Natural killer cell (primary cell): ENCODE results near the gene CHST8. TPM values are rescaled to one million over a fixed set of nuclear protein-coding genes. Genes with fewer than 3 reads are reported as not detected.

Source experiments
- ATAC-seq, 3 donors: fragments of 150-1000 bp in 2 of 3; fragments of 200-7000 bp in 1 of 3; cut with Tn5 transposase; 1 replicate in 1 of 3; 2 replicates in 2 of 3; pipeline ENCODE4 v1.10.0; 2021; ENCODE audit warnings: mild to moderate bottlenecking in 2 of 3, moderate library complexity in 2 of 3
- DNase-seq, 2 donors: peaks; one replicate each; pipeline versions ENCODE4 v3.0.0 to v3.0.0-alpha.2; 2013 to 2021; ENCODE audit warnings: mixed read lengths in 1 of 2
- H3K27ac ChIP-seq: one replicate; pipeline ENCODE4 v1.5.1; 2013; ENCODE audit warnings: mild to moderate bottlenecking, low read length
- H3K27me3 ChIP-seq: one replicate; pipeline ENCODE4 v1.6.1; 2013; ENCODE audit warnings: low read length; ENCODE audit not compliant: control insufficient read depth, insufficient read depth
- H3K36me3 ChIP-seq: one replicate; pipeline ENCODE4 v1.6.1; 2013; ENCODE audit warnings: low read length; ENCODE audit not compliant: control insufficient read depth, insufficient read depth
- H3K4me1 ChIP-seq: one replicate; pipeline ENCODE4 v1.6.1; 2013; ENCODE audit warnings: low read length; ENCODE audit not compliant: control insufficient read depth, insufficient read depth
- H3K4me3 ChIP-seq: one replicate; pipeline ENCODE4 v1.5.1; 2013; ENCODE audit warnings: low read length
- H3K9me3 ChIP-seq: one replicate; pipeline ENCODE4 v1.6.1; 2013; ENCODE audit warnings: low read length; ENCODE audit not compliant: control insufficient read depth, insufficient read depth
- H3K27ac Mint-ChIP-seq, 2 donors: one replicate each; pipeline ENCODE4 v1.8.0; 2022; ENCODE audit warnings: mild to moderate bottlenecking in 2 of 2, mixed read lengths in 2 of 2, moderate library complexity in 1 of 2
- H3K27me3 Mint-ChIP-seq, 2 donors: one replicate each; pipeline ENCODE4 v1.8.0; 2022; ENCODE audit warnings: low read depth in 2 of 2, mixed read lengths in 2 of 2
- H3K36me3 Mint-ChIP-seq: one replicate; pipeline ENCODE4 v1.8.0; 2022; ENCODE audit warnings: mixed read lengths
- H3K4me1 Mint-ChIP-seq, 2 donors: one replicate each; pipeline ENCODE4 v1.8.0; 2022; ENCODE audit warnings: mixed read lengths in 2 of 2
- H3K4me3 Mint-ChIP-seq: one replicate; pipeline ENCODE4 v1.8.0; 2022; ENCODE audit warnings: mild to moderate bottlenecking, moderate library complexity, mixed read lengths
- H3K9me3 Mint-ChIP-seq, 2 donors: one replicate each; pipeline ENCODE4 v1.8.0; 2022; ENCODE audit warnings: mixed read lengths in 2 of 2
- CTCF ChIP-seq: fragments of 200-600 bp; IDR thresholded peaks from one replicate; pipeline ENCODE4 v1.8.0; 2022; ENCODE audit warnings: antibody characterized with exemption
- WGBS: methylation state at CpG from one replicate; pipeline ENCODE4 v1.1.7; 2013; ENCODE audit warnings: missing lambda C conversion rate; ENCODE audit not compliant: insufficient coverage; 5-methylcytosine and 5-hydroxymethylcytosine counted together
- intact Hi-C: fragments of 100-400 bp; cut with micrococcal nuclease; formaldehyde crosslinking; loops from one replicate; pipeline ENCODE4 v1.14.2; 2022
- total RNA-seq, 4 donors: library from RNA; stranded (reverse); fragments of 120-200 nt in 1 of 4; gene quantifications; one replicate each; pipeline versions ENCODE4 v1.2.3 to v1.2.4, GENCODE V29; 2013 to 2022

The CHST8 gene
- total RNA-seq, 3 donors from 2014 or later (not counting 1 experiment from before 2014, with no cell fraction given): not detected

GRCh38 chr19:33673258-33673875 is 51.6 kb downstream of the CHST8 start:
- intact Hi-C loops: no loop called here
- no peaks in the 10 kb centered on the region for H3K36me3 ChIP-seq
- no peak for TF ChIP-seq CTCF
- no peak for ATAC-seq
- Mint-ChIP-seq H3K27ac (no peak overlapping the region), H3K4me1 (peaks cover 0 to 3% of the 10 kb centered on the region in 2 donors), H3K9me3 (no peaks in the 10 kb centered on the region), H3K27me3 (peaks cover 3 to 9% of the 10 kb centered on the region in 2 donors), H3K4me3 (no peak overlapping the region), H3K36me3 (no peaks in the 10 kb centered on the region)
- no peaks in the 10 kb centered on the region for H3K27me3 ChIP-seq
- 86% methylated on average over 9 of the region's 9 CpGs for WGBS
- H3K4me1 ChIP-seq: no peaks in the 10 kb centered on the region
- H3K27ac ChIP-seq: no peak overlapping the region
- H3K9me3 ChIP-seq: no peaks in the 10 kb centered on the region
- H3K4me3 ChIP-seq: no peak overlapping the region
- DNase-seq: no peak

GRCh38 chr19:33673996-33674625 is 52.4 kb downstream of the CHST8 start:
- peaks cover 2 to 9% of the 10 kb centered on the region in 2 donors for H3K27me3 Mint-ChIP-seq
- no peak overlapping the region for H3K4me3 Mint-ChIP-seq
- Histone ChIP-seq H3K27ac (no peak overlapping the region), H3K4me3 (no peak overlapping the region), H3K4me1 (no peaks in the 10 kb centered on the region), H3K27me3 (no peaks in the 10 kb centered on the region), H3K36me3 (no peaks in the 10 kb centered on the region), H3K9me3 (no peaks in the 10 kb centered on the region)
- intact Hi-C loops: no loop called here
- WGBS: 63% methylated on average over 10 of the region's 10 CpGs
- ATAC-seq (no peak), DNase-seq (no peak)
- H3K27ac Mint-ChIP-seq: no peak overlapping the region
- no peaks in the 10 kb centered on the region for H3K9me3 Mint-ChIP-seq
- TF ChIP-seq CTCF: no peak
- no peaks in the 10 kb centered on the region for H3K36me3 Mint-ChIP-seq
- peaks cover 0 to 3% of the 10 kb centered on the region in 2 donors for H3K4me1 Mint-ChIP-seq

GRCh38 chr19:33674626-33675367 is 53.0 kb downstream of the CHST8 start:
- Mint-ChIP-seq H3K9me3 (no peaks in the 10 kb centered on the region), H3K27me3 (peaks cover 2 to 9% of the 10 kb centered on the region in 2 donors), H3K4me3 (no peak overlapping the region), H3K36me3 (no peaks in the 10 kb centered on the region), H3K4me1 (peaks cover 0 to 3% of the 10 kb centered on the region in 2 donors), H3K27ac (no peak overlapping the region)
- H3K36me3 ChIP-seq: no peaks in the 10 kb centered on the region
- 78% methylated on average over 9 of the region's 10 CpGs for WGBS
- no peaks in the 10 kb centered on the region for H3K4me1 ChIP-seq
- no peak overlapping the region for H3K27ac ChIP-seq
- H3K4me3 ChIP-seq: no peak overlapping the region
- no peaks in the 10 kb centered on the region for H3K27me3 ChIP-seq
- H3K9me3 ChIP-seq: no peaks in the 10 kb centered on the region
- no peak for ATAC-seq
- TF ChIP-seq CTCF: no peak
- no peak for DNase-seq
- intact Hi-C loops: no loop called here
